ENCODE data around the gene GET3.

GET3 gene

DNA sequence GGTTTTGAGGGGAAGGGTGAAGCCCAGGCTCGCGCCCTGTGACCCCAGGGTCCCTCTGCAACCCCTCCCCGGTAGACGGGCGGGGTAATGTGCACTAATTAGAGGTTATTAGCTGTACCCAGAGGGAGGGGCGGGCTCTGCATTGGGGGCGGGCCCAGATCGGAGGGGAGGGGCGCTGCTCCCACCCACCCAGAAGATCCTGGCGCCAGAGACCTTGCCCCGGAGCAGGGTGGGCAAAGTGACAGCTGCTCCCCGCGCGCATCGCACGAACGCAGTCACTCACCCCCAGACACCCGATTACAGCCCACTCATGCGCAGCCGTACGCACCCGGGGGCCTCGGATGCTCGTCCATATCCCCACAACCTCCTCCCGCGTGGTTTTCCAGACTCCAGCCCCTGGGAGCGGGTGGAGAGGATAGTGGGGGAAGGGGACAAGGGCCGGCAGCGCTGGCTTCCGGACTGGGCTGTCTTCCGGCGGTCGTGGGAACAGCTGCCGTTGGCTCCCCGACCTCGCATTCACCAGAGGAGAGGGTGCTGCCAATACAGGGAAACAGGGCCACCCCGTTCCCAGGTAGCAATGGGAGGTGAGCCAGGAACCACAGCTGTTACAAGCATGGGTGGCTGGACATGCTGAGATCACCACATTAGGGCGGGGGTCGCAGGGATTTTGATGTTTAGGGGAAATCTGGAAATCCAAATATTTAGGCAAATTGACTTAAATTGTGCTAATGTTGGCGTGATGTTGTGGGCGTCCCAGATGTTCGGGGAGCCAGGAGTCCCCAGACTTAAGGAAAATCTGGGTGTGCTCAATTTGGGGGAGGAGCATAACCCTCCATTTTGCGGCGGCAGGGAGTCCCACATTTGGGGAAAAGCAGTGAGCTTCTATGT, 41.0 kb downstream of the GET3 start:
- Mint-ChIP-seq H3K27ac (peak overlapping the region; percentile 54), H3K9me3 (ENCODE audit: low read depth) (no peaks in the 10 kb centered on the region), H3K4me1 (ENCODE audit: low read depth) (peaks cover 38% of the 10 kb centered on the region)

DNA sequence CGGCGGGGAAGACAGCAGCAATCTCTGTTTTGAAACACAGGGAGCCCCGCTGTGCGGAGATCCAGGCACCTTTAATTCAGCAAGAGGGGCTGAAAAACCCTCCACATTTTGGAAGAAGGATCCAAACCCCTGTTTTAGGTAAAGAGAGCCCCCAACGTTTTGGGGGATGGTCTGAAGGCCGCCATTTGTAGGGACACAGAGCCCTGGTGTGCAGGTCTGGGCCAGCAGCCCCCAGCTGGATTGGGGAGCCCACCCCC, 41.5 kb downstream of the GET3 start:
- Mint-ChIP-seq H3K9me3 (ENCODE audit: low read depth) (no peaks in the 10 kb centered on the region), H3K27me3 (no peaks in the 10 kb centered on the region), H3K36me3 (no peaks in the 10 kb centered on the region), H3K4me3 (peak overlapping the region; percentile 83), H3K4me1 (ENCODE audit: low read depth) (peaks cover 38% of the 10 kb centered on the region), H3K27ac (peak overlapping the region; percentile 54)

More for the DNA sequence above, 41.0 kb downstream of the GET3 start:
- peak overlapping the region; percentile 83 for H3K4me3 Mint-ChIP-seq
- no peaks in the 10 kb centered on the region for H3K27me3 Mint-ChIP-seq
- H3K36me3 Mint-ChIP-seq = no peaks in the 10 kb centered on the region

DNA sequence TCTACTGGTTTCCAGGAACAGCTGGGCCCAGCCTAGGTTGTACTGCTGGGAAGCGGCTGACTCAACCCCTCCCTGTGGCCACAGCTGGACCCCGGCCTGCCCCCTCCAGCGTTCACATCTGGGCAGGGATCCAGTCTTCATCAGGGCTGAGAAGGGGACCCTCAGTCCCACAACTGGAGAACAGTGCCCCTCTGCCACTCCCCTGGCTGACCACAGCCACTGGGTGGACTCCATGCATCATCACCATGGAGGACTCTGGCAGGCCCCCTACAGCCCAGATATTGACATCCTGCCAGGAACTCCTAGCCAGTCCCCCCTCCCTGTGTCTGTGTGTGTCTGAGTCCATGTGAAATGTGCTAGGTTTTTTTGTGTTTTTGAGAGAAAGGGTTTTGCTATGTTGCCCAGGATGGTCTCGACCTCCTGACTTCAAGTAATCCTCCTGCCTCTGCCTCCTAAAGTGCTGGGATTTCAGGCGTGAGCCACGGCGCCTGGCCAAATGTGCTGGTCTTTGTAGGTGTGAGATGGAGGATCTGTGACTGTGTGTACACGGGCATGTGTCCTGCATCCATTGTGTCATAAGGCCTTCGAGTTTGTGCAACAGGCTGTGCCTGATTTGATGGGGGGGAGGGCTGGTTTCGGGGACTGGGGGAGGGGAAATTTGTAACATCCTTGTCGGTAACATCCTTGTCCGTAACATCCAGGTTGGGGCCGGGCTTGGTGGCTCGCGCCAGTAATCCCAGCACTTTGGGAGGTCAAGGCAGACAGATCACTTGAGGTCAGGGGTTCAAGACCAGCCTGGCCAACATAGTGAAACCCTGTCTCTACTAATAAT, 42.1 kb downstream of the GET3 start:
- Mint-ChIP-seq H3K4me1 (ENCODE audit: low read depth) (peaks cover 38% of the 10 kb centered on the region), H3K27ac (peak overlapping the region; percentile 64), H3K4me3 (peak overlapping the region; percentile 59)

DNA sequence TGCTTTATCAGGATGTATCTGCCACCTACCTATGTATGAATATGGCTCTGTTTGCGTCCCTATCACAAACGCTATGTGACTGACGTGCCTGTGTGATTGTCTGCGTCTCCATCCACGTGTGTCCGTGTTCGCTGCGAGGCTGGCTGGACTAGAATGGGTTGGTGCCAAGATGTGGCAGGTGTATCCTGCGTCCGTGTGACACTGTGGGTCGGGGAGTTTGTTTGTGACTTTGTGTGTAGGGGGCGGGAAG, 44.8 kb downstream of the GET3 start:
- Mint-ChIP-seq H3K4me3 (peak overlapping the region; percentile 94), H3K4me1 (ENCODE audit: low read depth) (peaks cover 38% of the 10 kb centered on the region), H3K27me3 (no peaks in the 10 kb centered on the region), H3K36me3 (no peaks in the 10 kb centered on the region), H3K27ac (peak overlapping the region; percentile 99), H3K9me3 (ENCODE audit: low read depth) (no peaks in the 10 kb centered on the region)

More for the DNA sequence above, 42.1 kb downstream of the GET3 start:
- no peaks in the 10 kb centered on the region for H3K27me3 Mint-ChIP-seq
- no peaks in the 10 kb centered on the region for H3K9me3 Mint-ChIP-seq (ENCODE audit: low read depth)
- no peaks in the 10 kb centered on the region for H3K36me3 Mint-ChIP-seq

DNA sequence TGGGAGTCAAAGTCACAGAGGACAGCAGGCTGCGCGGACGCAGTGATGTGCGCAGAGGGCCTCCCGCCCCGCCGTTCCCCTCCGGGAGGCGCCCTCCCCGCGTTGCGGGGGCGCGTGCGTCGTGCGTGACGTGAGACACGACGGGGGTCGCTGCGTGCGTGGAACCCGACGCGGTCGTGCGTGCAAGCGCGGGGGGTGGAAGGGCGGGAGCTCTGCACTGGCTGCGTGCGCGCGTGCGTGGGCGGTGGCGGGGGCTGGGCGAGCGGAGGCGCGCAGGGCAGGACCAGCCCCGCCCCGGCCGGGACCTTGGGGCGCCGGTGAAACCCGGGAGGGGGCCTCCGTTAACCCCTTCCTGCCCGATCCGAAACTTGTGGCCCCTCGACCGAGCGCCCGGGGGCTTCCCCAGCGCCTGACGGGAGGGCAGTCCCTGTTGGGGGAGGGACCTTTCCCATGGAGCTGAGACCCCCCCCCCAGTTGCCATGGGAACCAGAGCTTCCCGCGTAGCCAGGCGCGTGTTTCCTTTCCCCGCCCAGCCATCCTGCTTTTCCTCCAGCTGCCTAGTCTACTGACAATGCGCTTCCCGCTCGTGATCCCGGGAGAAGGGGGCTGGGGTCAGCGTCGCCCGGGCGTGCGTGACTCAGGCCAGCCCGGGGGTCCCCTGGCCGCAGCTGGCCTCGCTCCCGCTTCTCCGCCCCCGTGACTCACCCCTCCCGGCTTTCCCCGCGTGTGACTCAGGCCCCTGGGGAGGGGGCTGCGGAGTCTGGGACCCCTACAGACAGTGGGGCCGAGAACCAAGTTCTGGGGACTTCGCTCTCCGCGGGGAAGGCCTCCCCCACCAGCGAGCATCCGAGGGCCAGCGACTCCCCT, 45.4 kb downstream of the GET3 start:
- no peaks in the 10 kb centered on the region for H3K27me3 Mint-ChIP-seq
- no peaks in the 10 kb centered on the region for H3K36me3 Mint-ChIP-seq
- H3K4me3 Mint-ChIP-seq = peak overlapping the region; percentile 94
- H3K4me1 Mint-ChIP-seq (ENCODE audit: low read depth) = peaks cover 34% of the 10 kb centered on the region
- H3K27ac Mint-ChIP-seq = peak overlapping the region; percentile 99
- no peaks in the 10 kb centered on the region for H3K9me3 Mint-ChIP-seq (ENCODE audit: low read depth)

DNA sequence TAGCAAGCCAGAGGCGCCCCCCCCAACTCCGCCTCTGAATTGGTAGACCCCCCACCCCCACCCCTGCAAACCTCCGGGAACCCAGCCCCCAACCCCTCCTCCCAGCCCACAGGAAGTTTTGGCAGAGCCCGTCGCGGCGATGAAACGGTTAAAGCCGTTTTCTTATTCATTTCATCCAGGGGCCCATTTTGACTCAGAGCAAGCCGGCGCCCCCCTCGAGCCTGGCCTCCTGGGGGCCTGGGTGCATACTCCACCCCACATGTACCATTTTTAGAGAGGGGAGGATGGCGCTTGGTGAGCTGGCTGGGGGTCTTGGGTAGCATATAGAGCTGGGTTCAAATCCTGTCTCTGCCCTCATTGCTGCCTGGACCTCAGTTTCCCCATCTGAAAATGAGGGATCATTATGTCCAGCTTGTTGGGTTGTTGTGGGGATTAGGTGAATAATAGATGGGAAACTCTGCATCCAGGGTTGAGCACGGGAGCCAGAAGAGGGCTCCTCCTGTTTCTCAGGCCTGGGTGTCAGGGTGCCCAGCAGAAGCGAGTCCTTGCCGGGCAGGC, 46.1 kb downstream of the GET3 start:
- Mint-ChIP-seq H3K4me1 (ENCODE audit: low read depth) (peaks cover 30% of the 10 kb centered on the region), H3K27me3 (no peaks in the 10 kb centered on the region), H3K4me3 (peak overlapping the region; percentile 81), H3K9me3 (ENCODE audit: low read depth) (no peaks in the 10 kb centered on the region), H3K36me3 (no peaks in the 10 kb centered on the region), H3K27ac (peak overlapping the region; percentile 91)

DNA sequence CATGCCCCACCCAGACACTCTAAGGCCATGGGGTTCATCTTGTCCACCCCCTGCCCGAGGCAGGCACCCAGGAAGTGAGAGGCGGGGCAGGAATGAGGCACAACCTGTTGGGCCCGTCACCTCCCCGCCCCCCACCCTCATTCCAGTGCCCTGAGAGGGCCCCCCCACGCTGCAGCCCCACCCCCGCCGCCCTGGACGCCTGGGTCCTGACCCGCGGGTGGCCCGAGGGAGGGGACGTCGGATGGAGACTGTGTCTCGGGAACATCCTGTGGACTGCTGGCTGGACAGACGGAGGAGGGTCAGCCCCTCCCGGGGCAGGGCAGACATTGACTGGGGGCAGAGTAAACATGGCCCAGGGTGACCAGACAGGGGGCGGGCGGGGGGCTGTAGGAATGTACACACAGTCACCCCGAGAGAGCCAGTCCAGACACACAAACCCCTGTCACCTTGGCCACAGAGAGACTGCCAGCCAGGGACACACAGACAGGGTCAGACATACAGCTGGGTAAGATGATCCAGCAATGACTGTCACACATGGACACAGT, 46.6 kb downstream of the GET3 start:
- peak overlapping the region; percentile 91 for H3K27ac Mint-ChIP-seq
- H3K27me3 Mint-ChIP-seq = no peaks in the 10 kb centered on the region
- no peaks in the 10 kb centered on the region for H3K36me3 Mint-ChIP-seq
- H3K4me1 Mint-ChIP-seq (ENCODE audit: low read depth) = peaks cover 28% of the 10 kb centered on the region
- H3K9me3 Mint-ChIP-seq (ENCODE audit: low read depth) = no peaks in the 10 kb centered on the region
- H3K4me3 Mint-ChIP-seq = peak overlapping the region; percentile 81

DNA sequence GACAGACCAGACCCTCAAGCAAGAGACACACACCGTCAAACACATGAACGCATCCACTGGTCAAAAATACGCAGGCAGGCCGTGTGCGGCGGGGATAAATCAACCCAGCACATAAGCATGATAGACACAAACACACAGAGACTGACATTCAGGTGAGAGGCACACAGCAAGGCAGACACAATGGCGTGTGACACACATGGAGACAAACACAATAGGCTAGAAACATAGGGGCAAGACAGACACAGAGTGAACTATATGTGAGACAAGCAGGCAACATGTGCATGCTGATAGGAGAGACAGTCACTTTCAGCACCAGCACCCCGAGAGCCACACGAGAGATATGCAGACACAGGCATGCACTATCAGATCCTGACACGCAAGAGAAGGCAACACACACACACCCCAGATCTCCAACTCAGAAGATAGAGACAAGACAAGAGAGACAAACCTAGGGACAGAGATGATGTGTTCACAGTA, 47.1 kb downstream of the GET3 start:
- no peak overlapping the region for H3K27ac Mint-ChIP-seq
- no peaks in the 10 kb centered on the region for H3K36me3 Mint-ChIP-seq
- no peaks in the 10 kb centered on the region for H3K27me3 Mint-ChIP-seq
- no peak overlapping the region for H3K4me3 Mint-ChIP-seq
- no peaks in the 10 kb centered on the region for H3K9me3 Mint-ChIP-seq (ENCODE audit: low read depth)
- peaks cover 29% of the 10 kb centered on the region for H3K4me1 Mint-ChIP-seq (ENCODE audit: low read depth)

DNA sequence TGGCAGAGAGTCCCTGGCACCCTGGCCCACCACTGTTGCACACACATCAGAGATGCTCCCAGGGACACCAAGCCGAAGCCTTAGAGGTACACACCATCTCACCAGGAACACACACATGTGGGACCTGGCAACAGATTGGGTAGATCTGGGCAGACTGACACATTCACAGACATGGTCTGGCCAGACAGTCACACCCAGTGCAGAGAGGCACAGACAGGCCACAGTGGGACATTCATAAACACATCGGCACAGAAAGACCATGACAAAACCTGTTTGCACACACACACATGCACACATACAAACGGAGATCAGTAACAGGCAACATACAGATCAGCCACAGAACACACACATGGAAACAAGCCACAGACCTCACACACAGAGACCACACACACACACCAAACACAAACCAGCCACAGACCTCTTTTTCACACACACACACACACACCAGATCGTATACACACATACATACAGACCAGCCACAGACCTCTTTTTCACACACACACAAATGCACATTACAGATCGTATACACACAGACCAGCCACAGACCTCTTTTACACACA, 47.7 kb downstream of the GET3 start:
- Mint-ChIP-seq H3K9me3 (ENCODE audit: low read depth) (no peaks in the 10 kb centered on the region), H3K27ac (no peak overlapping the region)

DNA sequence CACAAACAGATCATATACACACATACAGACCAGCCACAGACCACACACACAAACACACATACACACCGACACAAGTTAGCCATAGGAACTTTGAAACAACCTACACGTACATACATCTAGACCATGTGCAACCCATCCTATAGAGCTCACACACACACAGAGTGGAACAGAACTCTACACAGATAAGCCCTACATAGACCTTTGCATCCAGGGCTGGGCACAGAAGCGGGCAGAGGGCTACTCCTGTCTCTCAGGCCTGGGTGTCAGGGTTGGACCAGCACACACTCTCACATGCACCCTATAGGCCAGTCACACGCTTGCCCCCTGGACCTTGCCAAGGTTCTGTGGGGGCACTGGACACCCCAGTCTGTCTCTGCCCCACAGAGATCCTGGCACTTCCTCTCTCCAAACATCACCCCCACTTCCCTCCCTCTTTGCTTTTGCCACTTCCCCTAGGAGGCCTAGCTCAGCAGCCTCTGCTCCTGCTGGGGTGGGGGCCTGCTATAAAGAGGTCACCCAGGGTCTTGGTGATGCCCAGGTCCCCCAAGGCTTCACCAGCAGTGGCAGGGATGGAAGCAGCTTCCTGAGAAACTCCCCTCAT, 48.2 kb downstream of the GET3 start:
- H3K9me3 Mint-ChIP-seq (ENCODE audit: low read depth) = no peaks in the 10 kb centered on the region
- no peaks in the 10 kb centered on the region for H3K36me3 Mint-ChIP-seq
- H3K4me3 Mint-ChIP-seq = no peak overlapping the region
- no peak overlapping the region for H3K27ac Mint-ChIP-seq
- H3K4me1 Mint-ChIP-seq (ENCODE audit: low read depth) = peaks cover 29% of the 10 kb centered on the region
- no peaks in the 10 kb centered on the region for H3K27me3 Mint-ChIP-seq

More for the DNA sequence above, 47.7 kb downstream of the GET3 start:
- peaks cover 28% of the 10 kb centered on the region for H3K4me1 Mint-ChIP-seq (ENCODE audit: low read depth)
- no peak overlapping the region for H3K4me3 Mint-ChIP-seq
- H3K36me3 Mint-ChIP-seq = no peaks in the 10 kb centered on the region
- no peaks in the 10 kb centered on the region for H3K27me3 Mint-ChIP-seq

DNA sequence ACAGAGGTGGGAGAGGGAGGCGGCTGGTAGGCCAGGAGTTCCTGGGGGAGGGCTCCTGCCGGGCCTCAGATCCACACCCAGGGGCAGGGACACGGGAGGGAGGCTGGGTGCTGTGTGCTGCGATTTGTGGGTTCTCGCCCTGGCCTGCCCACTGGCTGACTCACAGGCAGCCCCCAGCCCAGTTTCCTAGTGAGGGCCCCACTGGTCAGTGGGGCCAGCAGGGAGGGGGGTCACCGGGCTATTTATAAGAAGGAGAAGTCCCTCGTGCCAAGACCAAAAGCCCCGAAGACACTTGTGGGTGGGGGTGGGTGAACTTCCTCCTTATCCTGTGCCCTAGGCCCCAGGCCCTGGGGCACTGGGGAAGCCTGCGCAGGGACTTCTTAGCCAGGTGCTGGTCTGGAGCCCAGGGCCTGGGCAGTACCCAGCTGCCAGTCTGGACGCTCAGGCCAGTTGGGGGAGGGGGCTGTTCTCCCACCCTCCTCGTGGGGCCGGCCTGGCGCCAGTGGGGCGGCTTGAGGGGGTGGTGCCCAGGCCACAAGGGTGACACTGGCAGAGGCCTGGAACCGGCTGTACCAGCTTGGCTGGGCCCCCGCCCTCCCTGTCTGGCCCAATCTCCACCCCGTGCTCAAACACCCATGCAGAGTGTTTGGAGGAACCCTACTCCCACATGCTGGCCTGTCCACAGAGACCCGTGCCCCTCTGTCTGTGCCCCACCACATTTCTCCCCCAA, 49.0 kb downstream of the GET3 start:
- Mint-ChIP-seq H3K27ac (no peak overlapping the region), H3K27me3 (no peaks in the 10 kb centered on the region), H3K36me3 (no peaks in the 10 kb centered on the region), H3K9me3 (ENCODE audit: low read depth) (no peaks in the 10 kb centered on the region), H3K4me3 (no peak overlapping the region), H3K4me1 (ENCODE audit: low read depth) (peaks cover 36% of the 10 kb centered on the region)

DNA sequence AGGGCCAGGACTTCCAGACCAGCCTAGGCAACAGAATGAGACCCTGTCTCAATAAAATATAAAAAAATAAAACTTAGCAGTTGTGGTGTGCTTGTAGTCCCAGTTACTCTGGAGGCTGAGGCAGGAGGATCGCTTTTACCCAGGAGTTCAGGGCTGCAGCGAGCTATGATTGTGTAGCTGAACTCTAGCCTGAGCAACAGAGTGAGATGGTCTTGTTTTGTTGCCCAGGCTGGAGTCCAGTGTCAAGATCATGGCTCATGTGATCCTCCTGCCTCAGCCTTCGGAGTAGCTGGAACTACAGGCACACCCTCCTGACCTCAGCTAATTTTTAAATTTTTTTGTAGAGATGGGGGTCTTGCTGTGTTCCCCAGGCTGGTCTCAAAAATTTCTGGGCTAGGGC, 49.7 kb downstream of the GET3 start:
- Mint-ChIP-seq H3K4me1 (ENCODE audit: low read depth) (peaks cover 31% of the 10 kb centered on the region), H3K27me3 (no peaks in the 10 kb centered on the region), H3K9me3 (ENCODE audit: low read depth) (no peaks in the 10 kb centered on the region), H3K4me3 (no peak overlapping the region), H3K36me3 (no peaks in the 10 kb centered on the region), H3K27ac (no peak overlapping the region)

DNA sequence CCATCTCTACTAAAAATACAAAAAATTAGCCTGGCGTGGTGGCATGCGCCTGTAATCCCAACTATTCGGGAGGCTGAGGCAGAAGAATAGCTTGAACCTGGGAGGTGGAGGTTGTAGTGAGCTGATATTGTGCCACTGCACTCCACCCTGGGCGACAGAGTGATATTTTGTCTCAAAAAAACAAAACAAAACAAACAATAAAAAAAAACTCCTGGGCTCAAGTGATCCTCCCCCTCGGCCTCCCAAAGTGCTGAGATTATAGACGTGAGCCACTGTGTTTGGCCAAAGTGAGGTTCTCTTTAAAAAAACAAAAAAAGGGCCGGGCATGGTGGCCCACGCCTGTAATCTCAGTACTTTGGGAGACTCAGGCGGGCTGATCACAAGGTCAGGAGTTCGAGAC, 50.2 kb downstream of the GET3 start:
- Mint-ChIP-seq H3K4me1 (ENCODE audit: low read depth) (peaks cover 28% of the 10 kb centered on the region), H3K4me3 (no peak overlapping the region), H3K9me3 (ENCODE audit: low read depth) (no peaks in the 10 kb centered on the region), H3K36me3 (no peaks in the 10 kb centered on the region), H3K27me3 (no peaks in the 10 kb centered on the region), H3K27ac (no peak overlapping the region)
